ENCODE data around the gene PLA2G2D. TPM values are rescaled to one million over a fixed set of nuclear protein-coding genes. Genes with fewer than 3 reads are reported as not detected.

Gene PLA2G2D
- total RNA-seq, 2 donors from 2014 or later: not detected

- Mint-ChIP-seq H3K27me3 (peaks cover 33 to 37% of the 10 kb centered on the region in 2 donors), H3K36me3 (no peaks in the 10 kb centered on the region), H3K4me3 (peak overlapping the region; percentile 69), H3K9me3 (no peaks in the 10 kb centered on the region), H3K27ac (no peak overlapping the region), H3K4me1 (ENCODE audit: low read depth in 2 of 2) (peaks cover 25 to 29% of the 10 kb centered on the region in 2 donors)
- ATAC-seq (peak; percentile 73 to 86), DNase-seq (ENCODE audit: low spot score) (peak; percentile 56)
Measured at GRCh38 chr1:20080441-20081352, 38.6 kb downstream of the PLA2G2D start.

- H3K27me3 Mint-ChIP-seq: peaks cover 33 to 37% of the 10 kb centered on the region in 2 donors
- ATAC-seq: no peak
Measured at GRCh38 chr1:20079661-20080305, 39.6 kb downstream of the PLA2G2D start.

GRCh38 chr1:20078711-20079110 is 40.6 kb downstream of the PLA2G2D start:
- DNase-seq (ENCODE audit: low spot score) (peak; percentile 25), ATAC-seq (no peak)
- no peak overlapping the region for H3K4me3 Mint-ChIP-seq
- H3K36me3 Mint-ChIP-seq: no peaks in the 10 kb centered on the region
- no peaks in the 10 kb centered on the region for H3K9me3 Mint-ChIP-seq
- H3K27me3 Mint-ChIP-seq: peaks cover 33 to 37% of the 10 kb centered on the region in 2 donors
- H3K27ac Mint-ChIP-seq: peak overlapping the region; percentile 21 to 24
- peaks cover 25 to 29% of the 10 kb centered on the region in 2 donors for H3K4me1 Mint-ChIP-seq (ENCODE audit: low read depth in 2 of 2)

More at GRCh38 chr1:20079661-20080305, 39.6 kb downstream of the PLA2G2D start:
- no peak for DNase-seq (ENCODE audit: low spot score)
- Mint-ChIP-seq H3K27ac (no peak overlapping the region), H3K9me3 (no peaks in the 10 kb centered on the region), H3K4me3 (no peak overlapping the region), H3K4me1 (ENCODE audit: low read depth in 2 of 2) (peaks cover 25 to 29% of the 10 kb centered on the region in 2 donors), H3K36me3 (no peaks in the 10 kb centered on the region)

GRCh38 chr1:20078171-20078651 is 41.1 kb downstream of the PLA2G2D start:
- DNase-seq (ENCODE audit: low spot score) (peak; percentile 51), ATAC-seq (no peak)
- no peaks in the 10 kb centered on the region for H3K9me3 Mint-ChIP-seq
- peaks cover 33 to 37% of the 10 kb centered on the region in 2 donors for H3K27me3 Mint-ChIP-seq
- no peaks in the 10 kb centered on the region for H3K36me3 Mint-ChIP-seq
- peak overlapping the region; percentile 21 to 24 for H3K27ac Mint-ChIP-seq
- peaks cover 25 to 29% of the 10 kb centered on the region in 2 donors for H3K4me1 Mint-ChIP-seq (ENCODE audit: low read depth in 2 of 2)
- no peak overlapping the region for H3K4me3 Mint-ChIP-seq

GRCh38 chr1:20076710-20077461 is 42.5 kb downstream of the PLA2G2D start:
- Mint-ChIP-seq H3K27me3 (peaks cover 31 to 37% of the 10 kb centered on the region in 2 donors), H3K4me3 (no peak overlapping the region)

GRCh38 chr1:20076223-20076622 is 43.1 kb downstream of the PLA2G2D start:
- peaks cover 21 to 23% of the 10 kb centered on the region in 2 donors for H3K4me1 Mint-ChIP-seq (ENCODE audit: low read depth in 2 of 2)
- no peak for ATAC-seq
- H3K9me3 Mint-ChIP-seq: no peaks in the 10 kb centered on the region
- no peak for DNase-seq (ENCODE audit: low spot score)
- peaks cover 31 to 37% of the 10 kb centered on the region in 2 donors for H3K27me3 Mint-ChIP-seq
- H3K4me3 Mint-ChIP-seq: no peak overlapping the region
- no peaks in the 10 kb centered on the region for H3K36me3 Mint-ChIP-seq
- no peak overlapping the region for H3K27ac Mint-ChIP-seq

More at GRCh38 chr1:20076710-20077461, 42.5 kb downstream of the PLA2G2D start:
- ATAC-seq (no peak), DNase-seq (ENCODE audit: low spot score) (peak; percentile 5)
- H3K9me3 Mint-ChIP-seq: no peaks in the 10 kb centered on the region
- no peak overlapping the region for H3K27ac Mint-ChIP-seq
- H3K36me3 Mint-ChIP-seq: no peaks in the 10 kb centered on the region
- peaks cover 25 to 28% of the 10 kb centered on the region in 2 donors for H3K4me1 Mint-ChIP-seq (ENCODE audit: low read depth in 2 of 2)

GRCh38 chr1:20075345-20075744 is 44.0 kb downstream of the PLA2G2D start:
- Mint-ChIP-seq H3K4me1 (ENCODE audit: low read depth in 2 of 2) (peaks cover 12 to 14% of the 10 kb centered on the region in 2 donors), H3K27ac (no peak overlapping the region), H3K36me3 (no peaks in the 10 kb centered on the region), H3K4me3 (no peak overlapping the region), H3K27me3 (peaks cover 31 to 37% of the 10 kb centered on the region in 2 donors), H3K9me3 (no peaks in the 10 kb centered on the region)
- ATAC-seq (no peak), DNase-seq (ENCODE audit: low spot score) (no peak)

- H3K4me3 Mint-ChIP-seq: no peak overlapping the region
- H3K27me3 Mint-ChIP-seq: peaks cover 31 to 34% of the 10 kb centered on the region in 2 donors
- H3K36me3 Mint-ChIP-seq: no peaks in the 10 kb centered on the region
- H3K9me3 Mint-ChIP-seq: no peaks in the 10 kb centered on the region
- no peak overlapping the region for H3K27ac Mint-ChIP-seq
- peaks cover 11% of the 10 kb centered on the region in 2 donors for H3K4me1 Mint-ChIP-seq (ENCODE audit: low read depth in 2 of 2)
- DNase-seq (ENCODE audit: low spot score) (no peak), ATAC-seq (no peak)
Measured at GRCh38 chr1:20074725-20075171, 44.6 kb downstream of the PLA2G2D start.

- H3K27ac Mint-ChIP-seq: no peak overlapping the region
- no peak overlapping the region for H3K4me3 Mint-ChIP-seq
- H3K9me3 Mint-ChIP-seq: no peaks in the 10 kb centered on the region
Measured at GRCh38 chr1:20074055-20074724, 45.1 kb downstream of the PLA2G2D start.

GRCh38 chr1:20073256-20073655 is 46.1 kb downstream of the PLA2G2D start:
- no peaks in the 10 kb centered on the region for H3K36me3 Mint-ChIP-seq
- DNase-seq (ENCODE audit: low spot score) (no peak), ATAC-seq (no peak)
- H3K9me3 Mint-ChIP-seq: no peaks in the 10 kb centered on the region
- H3K4me3 Mint-ChIP-seq: no peak overlapping the region
- H3K27me3 Mint-ChIP-seq: peaks cover 19 to 23% of the 10 kb centered on the region in 2 donors
- no peak overlapping the region for H3K27ac Mint-ChIP-seq
- peaks cover 6 to 8% of the 10 kb centered on the region in 2 donors for H3K4me1 Mint-ChIP-seq (ENCODE audit: low read depth in 2 of 2)

More at GRCh38 chr1:20074055-20074724, 45.1 kb downstream of the PLA2G2D start:
- peaks cover 9 to 11% of the 10 kb centered on the region in 2 donors for H3K4me1 Mint-ChIP-seq (ENCODE audit: low read depth in 2 of 2)
- H3K36me3 Mint-ChIP-seq: no peaks in the 10 kb centered on the region
- H3K27me3 Mint-ChIP-seq: peaks cover 28 to 31% of the 10 kb centered on the region in 2 donors
- DNase-seq (ENCODE audit: low spot score): no peak
- no peak for ATAC-seq

GRCh38 chr1:20072771-20073170 is 46.6 kb downstream of the PLA2G2D start:
- ATAC-seq (no peak), DNase-seq (ENCODE audit: low spot score) (no peak)
- no peaks in the 10 kb centered on the region for H3K36me3 Mint-ChIP-seq
- H3K4me3 Mint-ChIP-seq: no peak overlapping the region
- H3K9me3 Mint-ChIP-seq: no peaks in the 10 kb centered on the region
- H3K27ac Mint-ChIP-seq: no peak overlapping the region
- H3K4me1 Mint-ChIP-seq (ENCODE audit: low read depth in 2 of 2): peaks cover 2 to 3% of the 10 kb centered on the region in 2 donors
- peaks cover 14 to 18% of the 10 kb centered on the region in 2 donors for H3K27me3 Mint-ChIP-seq

GRCh38 chr1:20071416-20071815 is 47.9 kb downstream of the PLA2G2D start:
- H3K27me3 Mint-ChIP-seq: peaks cover under 1 to 6% of the 10 kb centered on the region in 2 donors
- H3K4me1 Mint-ChIP-seq (ENCODE audit: low read depth in 2 of 2): no peaks in the 10 kb centered on the region
- ATAC-seq (no peak), DNase-seq (ENCODE audit: low spot score) (no peak)
- no peaks in the 10 kb centered on the region for H3K9me3 Mint-ChIP-seq
- H3K4me3 Mint-ChIP-seq: no peak overlapping the region
- H3K36me3 Mint-ChIP-seq: no peaks in the 10 kb centered on the region
- H3K27ac Mint-ChIP-seq: no peak overlapping the region

GRCh38 chr1:20070357-20070756 is 49.0 kb downstream of the PLA2G2D start:
- Mint-ChIP-seq H3K27ac (no peak overlapping the region), H3K4me1 (ENCODE audit: low read depth in 2 of 2) (no peaks in the 10 kb centered on the region), H3K27me3 (peaks cover 0 to 8% of the 10 kb centered on the region in 2 donors), H3K9me3 (no peaks in the 10 kb centered on the region), H3K4me3 (no peak overlapping the region), H3K36me3 (no peaks in the 10 kb centered on the region)
- no peak for DNase-seq (ENCODE audit: low spot score)
- ATAC-seq: no peak
